ENCODE results near the gene ADPRHL1. TPM values are rescaled to one million over a fixed set of nuclear protein-coding genes. Genes with fewer than 3 reads are reported as not detected.
"Not testable (repeated sequence)": the region's sequence is repeated elsewhere in the genome, so short reads cannot be mapped to it uniquely, and the experiment has no call there.

Gene ADPRHL1
- total RNA-seq, 2 donors from 2014 or later: 0.19 TPM; not detected in 1

DNA sequence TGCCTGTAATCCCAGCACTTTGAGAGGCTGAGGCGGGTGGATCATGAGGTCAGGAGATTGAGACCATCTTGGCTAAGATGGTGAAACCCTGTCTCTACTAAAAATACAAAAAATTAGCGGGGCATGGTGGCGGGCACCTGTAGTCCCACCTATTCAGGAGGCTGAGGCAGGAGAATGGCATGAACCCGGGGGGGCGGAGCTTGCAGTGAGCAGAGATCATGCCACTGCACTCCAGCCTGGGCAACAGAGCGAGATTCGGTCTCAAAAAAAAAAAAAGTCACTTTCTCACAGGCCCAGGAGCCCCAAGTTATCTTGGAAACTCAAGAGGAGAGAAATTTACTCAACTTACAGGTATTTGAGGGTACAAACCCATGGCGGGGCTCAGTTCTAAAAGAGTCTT lies 63.7 kb downstream of the ADPRHL1 start:
- DNase-seq (ENCODE audit: low spot score in 2 of 2); H3K27ac Mint-ChIP-seq; ATAC-seq: not testable (repeated sequence)
- Mint-ChIP-seq H3K36me3 (peaks cover 9 to 10% of the 10 kb centered on the region in 2 donors), H3K9me3 (peaks cover 13 to 22% of the 10 kb centered on the region in 2 donors)

- Mint-ChIP-seq H3K36me3 (peaks cover 9 to 12% of the 10 kb centered on the region in 2 donors), H3K9me3 (peaks cover 13 to 30% of the 10 kb centered on the region in 2 donors), H3K27ac (no peak overlapping the region)
- ATAC-seq (no peak), DNase-seq (ENCODE audit: low spot score in 2 of 2) (no peak)
Observed at GRCh38 chr13:113387396-113387795, 65.9 kb downstream of the ADPRHL1 start.

GRCh38 chr13:113383089-113383488 lies 70.2 kb downstream of the ADPRHL1 start:
- DNase-seq (ENCODE audit: low spot score in 2 of 2) (no peak), ATAC-seq (no peak)
- Mint-ChIP-seq H3K27ac (no peak overlapping the region), H3K9me3 (peaks cover 13 to 30% of the 10 kb centered on the region in 2 donors), H3K36me3 (peaks cover 9 to 12% of the 10 kb centered on the region in 2 donors)

DNA sequence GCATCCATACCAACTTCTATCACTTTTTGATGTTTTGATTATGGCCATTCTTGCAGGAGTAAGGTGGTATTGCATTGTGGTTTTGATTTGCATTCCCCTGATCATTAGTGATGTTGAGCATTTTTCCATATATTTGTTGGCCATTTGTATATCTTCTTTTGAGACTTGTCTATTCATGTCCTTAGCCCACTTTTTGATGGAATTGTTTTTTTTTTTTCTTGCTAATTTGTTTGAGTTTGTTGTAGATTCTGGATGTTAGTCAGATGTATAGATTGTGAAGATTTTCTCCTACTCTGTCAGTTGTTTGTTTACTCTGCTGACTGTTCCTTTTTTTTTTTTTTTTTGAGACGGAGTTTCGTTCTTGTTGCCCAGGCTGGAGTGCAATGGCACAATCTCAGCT lies 70.7 kb downstream of the ADPRHL1 start:
- not testable (repeated sequence) for ATAC-seq; DNase-seq (ENCODE audit: low spot score in 2 of 2); H3K27ac Mint-ChIP-seq
- Mint-ChIP-seq H3K9me3 (peaks cover 13 to 29% of the 10 kb centered on the region in 2 donors), H3K36me3 (peaks cover 9 to 12% of the 10 kb centered on the region in 2 donors)

GRCh38 chr13:113378825-113379224 lies 74.5 kb downstream of the ADPRHL1 start:
- peaks cover 0 to 4% of the 10 kb centered on the region in 2 donors for H3K9me3 Mint-ChIP-seq
- DNase-seq (ENCODE audit: low spot score in 2 of 2): peak in 1 of 2 donors; percentile 28
- peaks cover 0 to 6% of the 10 kb centered on the region in 2 donors for H3K36me3 Mint-ChIP-seq
- H3K27ac Mint-ChIP-seq: no peak overlapping the region
- ATAC-seq: no peak

- DNase-seq (ENCODE audit: low spot score in 2 of 2) (peak in 1 of 2 donors; percentile 33), ATAC-seq (no peak)
- Mint-ChIP-seq H3K36me3 (no peaks in the 10 kb centered on the region), H3K9me3 (no peaks in the 10 kb centered on the region), H3K27ac (no peak overlapping the region)
Observed at GRCh38 chr13:113374511-113375175, 78.6 kb downstream of the ADPRHL1 start.

- DNase-seq (ENCODE audit: low spot score in 2 of 2): peak in 1 of 2 donors; percentile 34
- Mint-ChIP-seq H3K27ac (no peak overlapping the region), H3K36me3 (no peaks in the 10 kb centered on the region), H3K9me3 (no peaks in the 10 kb centered on the region)
- no peak for ATAC-seq
Observed at GRCh38 chr13:113373811-113374485, 79.3 kb downstream of the ADPRHL1 start.

- DNase-seq (ENCODE audit: low spot score in 2 of 2); H3K9me3 Mint-ChIP-seq; ATAC-seq; H3K36me3 Mint-ChIP-seq; H3K27ac Mint-ChIP-seq: not testable (repeated sequence)
Observed at GRCh38 chr13:113371701-113372100, 81.6 kb downstream of the ADPRHL1 start.

DNA sequence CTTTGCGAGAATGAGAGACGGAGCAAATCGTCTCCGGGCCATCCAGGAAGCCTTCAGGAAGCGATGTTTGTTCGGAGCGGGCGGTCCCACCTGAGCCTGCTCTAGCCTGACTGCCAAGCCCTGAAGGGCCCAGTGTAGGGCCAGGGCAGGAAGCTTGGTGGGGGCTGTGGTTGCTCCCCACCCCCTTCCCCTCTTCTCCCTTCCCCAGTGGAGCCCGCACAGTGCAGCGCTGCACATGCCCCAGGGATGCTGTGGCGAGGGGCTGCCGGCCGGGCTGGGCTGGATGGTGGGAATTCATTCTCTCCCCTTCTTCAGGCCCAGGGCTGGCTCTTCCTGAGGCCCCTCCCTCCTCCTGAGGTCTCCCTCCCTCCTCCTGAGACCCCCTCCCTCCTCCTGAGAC lies 82.2 kb downstream of the ADPRHL1 start:
- Mint-ChIP-seq H3K9me3 (no peaks in the 10 kb centered on the region), H3K27ac (no peak overlapping the region), H3K36me3 (no peaks in the 10 kb centered on the region)
- ATAC-seq (no peak), DNase-seq (ENCODE audit: low spot score in 2 of 2) (peak in 1 of 2 donors; percentile 23)

GRCh38 chr13:113369881-113370280 lies 83.4 kb downstream of the ADPRHL1 start:
- peak in 1 of 2 donors; percentile 35 for DNase-seq (ENCODE audit: low spot score in 2 of 2)
- peaks cover 0 to 5% of the 10 kb centered on the region in 2 donors for H3K36me3 Mint-ChIP-seq
- H3K27ac Mint-ChIP-seq: no peak overlapping the region
- no peaks in the 10 kb centered on the region for H3K9me3 Mint-ChIP-seq
- no peak for ATAC-seq

DNA sequence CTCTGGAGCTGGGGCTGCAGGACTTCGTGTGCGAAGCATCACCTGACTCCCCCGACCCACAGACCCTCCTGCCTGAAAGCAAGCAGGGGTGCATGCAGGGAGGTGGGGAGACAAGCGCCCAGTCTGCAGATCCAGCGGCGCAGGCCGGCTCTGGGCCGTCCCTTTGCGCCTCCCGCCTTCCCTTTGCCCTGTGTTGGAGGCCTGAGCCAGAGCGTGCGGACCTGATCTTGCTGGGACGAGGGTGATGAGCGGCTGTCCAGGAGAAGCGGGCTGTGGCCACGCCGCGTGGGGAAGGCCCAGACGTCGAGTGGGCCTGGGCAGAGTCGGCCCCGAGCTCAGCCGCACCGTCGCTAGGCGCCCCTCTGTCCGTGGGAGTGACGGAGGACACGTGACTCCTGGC lies 84.1 kb downstream of the ADPRHL1 start:
- H3K27ac Mint-ChIP-seq: no peak overlapping the region
- ATAC-seq: no peak
- DNase-seq (ENCODE audit: low spot score in 2 of 2): peak in 1 of 2 donors; percentile 52

GRCh38 chr13:113368353-113368752 lies 84.9 kb downstream of the ADPRHL1 start:
- not testable (repeated sequence) for H3K27ac Mint-ChIP-seq, H3K9me3 Mint-ChIP-seq, H3K36me3 Mint-ChIP-seq, ATAC-seq
- peak in 1 of 2 donors; percentile 26 for DNase-seq (ENCODE audit: low spot score in 2 of 2)

More for the DNA sequence above, 84.1 kb downstream of the ADPRHL1 start:
- Mint-ChIP-seq H3K9me3 (no peaks in the 10 kb centered on the region), H3K36me3 (peaks cover 0 to 5% of the 10 kb centered on the region in 2 donors)

DNA sequence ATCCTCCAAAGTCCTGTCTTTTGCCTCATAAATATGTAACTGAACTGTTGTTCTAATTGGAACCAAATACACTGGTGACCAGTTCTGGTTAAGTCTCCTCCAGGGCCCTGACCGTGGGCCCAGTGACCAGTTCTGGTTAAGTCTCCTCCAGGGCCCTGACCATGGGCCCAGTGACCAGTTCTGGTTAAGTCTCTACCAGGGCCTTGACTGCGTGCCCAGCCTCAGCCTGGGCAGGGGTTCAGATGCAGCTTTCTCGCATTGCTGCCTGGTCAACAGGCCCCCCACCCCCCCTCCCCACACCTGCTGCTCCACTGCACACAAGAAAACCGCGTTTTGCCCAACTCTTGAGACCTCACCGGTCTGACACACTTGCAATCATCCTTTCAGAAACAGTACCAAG lies 85.5 kb downstream of the ADPRHL1 start:
- Mint-ChIP-seq H3K27ac (no peak overlapping the region), H3K9me3 (no peaks in the 10 kb centered on the region), H3K36me3 (peaks cover 0 to 5% of the 10 kb centered on the region in 2 donors)
- ATAC-seq (no peak), DNase-seq (ENCODE audit: low spot score in 2 of 2) (no peak)

GRCh38 chr13:113367020-113367560 lies 86.2 kb downstream of the ADPRHL1 start:
- DNase-seq (ENCODE audit: low spot score in 2 of 2) (peak in 1 of 2 donors; percentile 42), ATAC-seq (no peak)
- no peaks in the 10 kb centered on the region for H3K9me3 Mint-ChIP-seq
- no peak overlapping the region for H3K27ac Mint-ChIP-seq
- peaks cover 0 to 5% of the 10 kb centered on the region in 2 donors for H3K36me3 Mint-ChIP-seq

- DNase-seq (ENCODE audit: low spot score in 2 of 2) (peak in 1 of 2 donors; percentile 51), ATAC-seq (no peak)
- H3K27ac Mint-ChIP-seq: no peak overlapping the region
- H3K36me3 Mint-ChIP-seq: peaks cover 0 to 5% of the 10 kb centered on the region in 2 donors
- H3K9me3 Mint-ChIP-seq: no peaks in the 10 kb centered on the region
Observed at GRCh38 chr13:113365971-113366588, 87.2 kb downstream of the ADPRHL1 start.

GRCh38 chr13:113365583-113365970 lies 87.7 kb downstream of the ADPRHL1 start:
- ATAC-seq: no peak
- Mint-ChIP-seq H3K9me3 (no peaks in the 10 kb centered on the region), H3K27ac (no peak overlapping the region), H3K36me3 (peaks cover 0 to 5% of the 10 kb centered on the region in 2 donors)
- no peak for DNase-seq (ENCODE audit: low spot score in 2 of 2)
